ENCODE measurements around the gene DET1.
"Not testable (repeated sequence)": the region's sequence is repeated elsewhere in the genome, so short reads cannot be mapped to it uniquely, and the experiment has no call there.

Gene DET1

DNA sequence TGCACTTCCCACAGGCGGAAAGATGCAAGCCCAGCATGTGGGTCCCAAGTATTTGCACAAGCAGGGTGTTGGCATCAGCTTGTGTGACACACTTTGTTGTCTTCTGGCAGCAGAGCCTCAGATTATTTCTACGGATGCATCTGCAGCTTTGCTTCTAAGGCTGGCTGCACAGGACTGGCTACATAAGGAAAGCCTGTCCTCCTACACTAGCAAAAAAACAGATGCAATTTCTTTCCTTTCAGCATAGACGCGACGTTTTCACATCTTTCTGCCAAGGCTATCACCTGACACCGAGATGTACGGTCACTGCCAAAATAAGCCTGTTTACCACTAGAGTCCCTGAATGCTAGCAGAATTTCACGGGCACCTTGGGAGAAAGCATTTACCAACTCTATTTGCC, 65.5 kb downstream of the DET1 start:
- no peak for DNase-seq
- H3K27ac ChIP-seq, result no peak overlapping the region

GRCh38 chr15:88479169-88479568, 67.3 kb downstream of the DET1 start:
- intact Hi-C loops (cut with DNase I; ENCODE audit: low total_unique reads), result loop anchor here (10.0 kb wide), 1 partner anchor 356 kb away; no protein-coding TSS in a partner anchor
- peaks cover 5 to 75% (median 33%) of the 10 kb centered on the region in 3 donors for H3K36me3 ChIP-seq

More for the DNA sequence above, 65.5 kb downstream of the DET1 start:
- no peaks in the 10 kb centered on the region for H3K9me3 ChIP-seq
- intact Hi-C loops (cut with DNase I; ENCODE audit: low total_unique reads), result no loop called here
- no peak for TF ChIP-seq CTCF (IDR thresholded peaks at IDR 0.05)
- H3K4me1 ChIP-seq, result no peaks in the 10 kb centered on the region
- H3K4me3 ChIP-seq, result no peak overlapping the region
- H3K36me3 ChIP-seq, result peaks cover 0 to 57% (median 18%) of the 10 kb centered on the region in 3 donors
- no peaks in the 10 kb centered on the region for H3K27me3 ChIP-seq

DNA sequence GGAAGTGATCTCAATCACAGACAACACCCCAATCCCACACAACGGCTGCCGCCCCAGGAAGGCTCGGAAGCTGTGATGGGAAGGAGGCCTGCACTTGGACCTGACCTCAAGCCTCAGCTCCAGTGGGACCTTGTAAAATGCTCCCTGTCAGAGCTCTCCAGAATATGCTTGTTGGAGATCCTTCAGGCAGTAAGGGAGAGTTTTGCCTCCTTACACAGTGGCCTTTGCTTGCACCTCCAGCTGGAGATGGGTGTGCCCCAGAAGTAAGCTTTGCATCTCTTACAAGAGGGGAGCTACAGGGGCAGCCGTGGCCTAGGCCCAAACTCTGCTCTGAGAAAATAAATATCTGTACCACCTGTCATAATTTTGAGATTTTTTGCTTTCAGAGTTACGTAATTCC, 68.6 kb downstream of the DET1 start:
- no peak overlapping the region for H3K4me3 ChIP-seq
- no peaks in the 10 kb centered on the region for H3K4me1 ChIP-seq
- no peaks in the 10 kb centered on the region for H3K27me3 ChIP-seq
- no peaks in the 10 kb centered on the region for H3K9me3 ChIP-seq
- no peak for DNase-seq
- H3K36me3 ChIP-seq, result peaks cover 10 to 88% (median 43%) of the 10 kb centered on the region in 3 donors
- intact Hi-C loops (cut with DNase I; ENCODE audit: low total_unique reads), result loop anchor here (10.0 kb wide), 1 partner anchor 357 kb away; no protein-coding TSS in a partner anchor
- no peak overlapping the region for H3K27ac ChIP-seq
- TF ChIP-seq CTCF (IDR thresholded peaks at IDR 0.05), result no peak

More at GRCh38 chr15:88479169-88479568, 67.3 kb downstream of the DET1 start:
- H3K9me3 ChIP-seq, result no peaks in the 10 kb centered on the region
- TF ChIP-seq CTCF (IDR thresholded peaks at IDR 0.05), result no peak
- H3K27ac ChIP-seq, result no peak overlapping the region
- no peaks in the 10 kb centered on the region for H3K27me3 ChIP-seq
- no peaks in the 10 kb centered on the region for H3K4me1 ChIP-seq
- DNase-seq, result no peak
- H3K4me3 ChIP-seq, result no peak overlapping the region

GRCh38 chr15:88477126-88477525, 69.4 kb downstream of the DET1 start:
- Histone ChIP-seq H3K36me3 (peaks cover 14 to 95% (median 48%) of the 10 kb centered on the region in 3 donors), H3K4me3 (no peak overlapping the region), H3K4me1 (no peaks in the 10 kb centered on the region), H3K27ac (no peak overlapping the region), H3K9me3 (no peaks in the 10 kb centered on the region), H3K27me3 (no peaks in the 10 kb centered on the region)
- DNase-seq, result no peak
- intact Hi-C loops (cut with DNase I; ENCODE audit: low total_unique reads), result loop anchor here (10.0 kb wide), 1 partner anchor 358 kb away; no protein-coding TSS in a partner anchor
- no peak for TF ChIP-seq CTCF (IDR thresholded peaks at IDR 0.05)

- Histone ChIP-seq H3K4me1 (no peaks in the 10 kb centered on the region), H3K9me3 (no peaks in the 10 kb centered on the region), H3K4me3 (no peak overlapping the region), H3K27ac (no peak overlapping the region), H3K36me3 (peaks cover 14 to 96% (median 48%) of the 10 kb centered on the region in 3 donors), H3K27me3 (no peaks in the 10 kb centered on the region)
- TF ChIP-seq CTCF (IDR thresholded peaks at IDR 0.05), result peak; percentile 26 to 40
- no peak for DNase-seq
- intact Hi-C loops (cut with DNase I; ENCODE audit: low total_unique reads), result loop anchor here (10.0 kb wide), 1 partner anchor 358 kb away; no protein-coding TSS in a partner anchor
Observed at GRCh38 chr15:88476635-88477060, 69.8 kb downstream of the DET1 start.

GRCh38 chr15:88473661-88474293, 72.7 kb downstream of the DET1 start:
- not testable (repeated sequence) for H3K27me3 ChIP-seq, DNase-seq, H3K4me3 ChIP-seq, H3K9me3 ChIP-seq, H3K27ac ChIP-seq
- peaks cover 14 to 70% (median 48%) of the 10 kb centered on the region in 3 donors for H3K36me3 ChIP-seq
- intact Hi-C loops (cut with DNase I; ENCODE audit: low total_unique reads), result loop anchor here (10.0 kb wide), 1 partner anchor 361 kb away; no protein-coding TSS in a partner anchor
- H3K4me1 ChIP-seq, result peaks cover 0 to 16% (median 1%) of the 10 kb centered on the region in 4 donors
